Loucy (cell line): Measurements from ENCODE around the gene FTO.

Experiments used
- H2AFZ ChIP-seq: fragments of 200-600 bp; sonication (generic); 2 replicates; pipeline ENCODE4 v1.6.0; 2016; ENCODE audit warnings: antibody characterized with exemption, mild to moderate bottlenecking, low read length, moderate library complexity
- H3F3A ChIP-seq: fragments of 200-600 bp; 2 replicates; pipeline ENCODE4 v1.6.0; 2016; ENCODE audit warnings: antibody characterized with exemption, low read depth, mild to moderate bottlenecking
- H3K27me3 ChIP-seq: fragments of 200-600 bp; sonication (generic); 2 replicates; pipeline ENCODE4 v1.6.1; 2014; ENCODE audit warnings: low read length, mild to moderate bottlenecking; ENCODE audit not compliant: insufficient read depth, poor library complexity, severe bottlenecking
- H3K36me3 ChIP-seq: fragments of 200-600 bp; sonication (generic); 2 replicates; pipeline ENCODE4 v1.6.1; 2016; ENCODE audit warnings: low read length; ENCODE audit not compliant: insufficient read depth
- H3K4me1 ChIP-seq: fragments of 200-600 bp; sonication (generic); 2 replicates; pipeline ENCODE4 v1.5.1; 2014; ENCODE audit warnings: low read length, mild to moderate bottlenecking; ENCODE audit not compliant: insufficient read depth, poor library complexity, severe bottlenecking
- H3K4me2 ChIP-seq: fragments of 200-600 bp; sonication (generic); 2 replicates; pipeline ENCODE4 v1.6.0; 2014; ENCODE audit warnings: antibody characterized with exemption, low read length, low read depth, mild to moderate bottlenecking; ENCODE audit not compliant: poor library complexity, severe bottlenecking
- H3K4me3 ChIP-seq: fragments of 200-600 bp; sonication (generic); 2 replicates; pipeline ENCODE4 v1.5.1; 2014; ENCODE audit warnings: low read length, mild to moderate bottlenecking, mixed read lengths; ENCODE audit not compliant: poor library complexity, severe bottlenecking
- H3K79me2 ChIP-seq: fragments of 200-600 bp; sonication (generic); 2 replicates; pipeline ENCODE4 v1.6.1; 2014; ENCODE audit warnings: low read length; ENCODE audit not compliant: insufficient read depth
- H3K9ac ChIP-seq: fragments of 200-600 bp; sonication (generic); 2 replicates; pipeline ENCODE4 v1.6.0; 2014; ENCODE audit warnings: mild to moderate bottlenecking, low read depth, low read length, moderate library complexity; ENCODE audit not compliant: poor library complexity, severe bottlenecking
- H3K9me2 ChIP-seq: fragments of 200-600 bp; sonication (generic); replicated peaks from 2 replicates; pipeline ENCODE4 v1.6.1; 2016; ENCODE audit warnings: low read depth, low read length, mixed read lengths
- H3K9me3 ChIP-seq: fragments of 200-600 bp; sonication (generic); 2 replicates; pipeline ENCODE4 v1.6.1; 2014; ENCODE audit warnings: mild to moderate bottlenecking, antibody characterized with exemption, low read length, low read depth; ENCODE audit not compliant: insufficient read depth
- H4K20me1 ChIP-seq: fragments of 200-600 bp; sonication (generic); 2 replicates; pipeline ENCODE4 v1.6.0; 2014; ENCODE audit warnings: antibody characterized with exemption, low read length, mild to moderate bottlenecking; ENCODE audit not compliant: insufficient read depth, poor library complexity, severe bottlenecking
- CTCF ChIP-seq: fragments of 200-600 bp; sonication (generic); conservative IDR thresholded peaks from 2 replicates; pipeline ENCODE4 v1.5.1; 2014; ENCODE audit warnings: mild to moderate bottlenecking, antibody characterized with exemption, low read length
- EZH2phosphoT487 ChIP-seq: fragments of 200-600 bp; IDR thresholded peaks from 2 replicates; pipeline ENCODE4 v1.6.1; 2018; ENCODE audit warnings: antibody characterized with exemption, mild to moderate bottlenecking, moderate library complexity, borderline replicate concordance

Gene FTO

GRCh38 chr16:53787423-53787822 is 83.5 kb downstream of the FTO start:
- 0 out of 2 replicates have a peak, but pooled peaks cover 2% of the 10 kb centered on the region for H3F3A ChIP-seq
- no peak overlapping the region for H3K4me3 ChIP-seq
- no peak overlapping the region for H2AFZ ChIP-seq
- no peaks in the 10 kb centered on the region for H3K9me2 ChIP-seq
- TF ChIP-seq EZH2phosphoT487 (no peak), CTCF (no peak)
- no peaks in the 10 kb centered on the region for H3K36me3 ChIP-seq
- no peaks in the 10 kb centered on the region for H4K20me1 ChIP-seq
- no peaks in the 10 kb centered on the region for H3K27me3 ChIP-seq
- no peak overlapping the region for H3K4me2 ChIP-seq
- H3K9me3 ChIP-seq, result no peaks in the 10 kb centered on the region
- H3K9ac ChIP-seq, result no peak overlapping the region
- peaks cover 56% of the 10 kb centered on the region for H3K79me2 ChIP-seq
- peaks cover 32% of the 10 kb centered on the region for H3K4me1 ChIP-seq

GRCh38 chr16:53789137-53789536 is 85.2 kb downstream of the FTO start:
- Histone ChIP-seq H3K9me2 (no peaks in the 10 kb centered on the region), H3K9me3 (no peaks in the 10 kb centered on the region), H3K4me2 (no peak overlapping the region), H3K79me2 (peaks cover 47% of the 10 kb centered on the region), H3K27me3 (no peaks in the 10 kb centered on the region), H2AFZ (no peak overlapping the region), H3F3A (0 out of 2 replicates have a peak, but pooled peaks cover 2% of the 10 kb centered on the region), H4K20me1 (no peaks in the 10 kb centered on the region), H3K9ac (peak overlapping the region; percentile 11), H3K4me1 (peaks cover 28% of the 10 kb centered on the region), H3K36me3 (no peaks in the 10 kb centered on the region), H3K4me3 (no peak overlapping the region)
- no peak for TF ChIP-seq CTCF
- no peak for TF ChIP-seq EZH2phosphoT487

- Histone ChIP-seq H3K9me2 (no peaks in the 10 kb centered on the region), H3K4me3 (no peak overlapping the region), H3K9ac (no peak overlapping the region), H3K36me3 (no peaks in the 10 kb centered on the region), H3K4me1 (peaks cover 41% of the 10 kb centered on the region), H3F3A (0 out of 2 replicates have a peak, but pooled peaks cover 2% of the 10 kb centered on the region), H4K20me1 (no peaks in the 10 kb centered on the region), H2AFZ (no peak overlapping the region), H3K79me2 (peaks cover 39% of the 10 kb centered on the region), H3K4me2 (no peak overlapping the region), H3K27me3 (no peaks in the 10 kb centered on the region), H3K9me3 (no peaks in the 10 kb centered on the region)
- TF ChIP-seq EZH2phosphoT487, result no peak
- no peak for TF ChIP-seq CTCF
These were observed 88.4 kb downstream of the FTO start for GRCh38 chr16:53792161-53792951.
